IMR-90 (cell line): Measurements from ENCODE around the gene ULK2. TPM values are rescaled to one million over a fixed set of nuclear protein-coding genes. Genes with fewer than 3 reads are reported as not detected.

Source experiments
- ATAC-seq: fragments of 200-7000 bp; cut with Tn5 transposase; 2 replicates; pipeline ENCODE4 v1.9.1; 2020; ENCODE audit warnings: low read depth, mild to moderate bottlenecking, moderate library complexity
- BruUV-seq: library from RNA; stranded (reverse); fragments of 400-500 nt; replicated peaks from 2 replicates; lab custom pipeline; 2021; lab: Mats Ljungman, UMichigan
- CTCF ChIA-PET: fragments of 300-600 bp; formaldehyde crosslinking; extraction: SDS; loops from one replicate; lab custom pipeline; 2021; ENCODE audit warnings: antibody characterized with exemption; lab: Yijun Ruan, JAX
- POLR2A ChIA-PET: fragments of 300-600 bp; sonication (Branson Sonifier 250); formaldehyde crosslinking; loops from one replicate; lab custom pipeline; 2022; ENCODE audit warnings: antibody characterized with exemption; ENCODE audit not compliant: unreplicated experiment; lab: Charles Lee
- DNase-seq: peaks from one replicate; pipeline ENCODE4 v3.0.0; 2013
- H2AFZ ChIP-seq: replicated peaks from 2 replicates; pipeline ENCODE3; 2013; ENCODE audit warnings: low read length, mild to moderate bottlenecking; ENCODE audit not compliant: poor library complexity
- H2AK5ac ChIP-seq: 2 replicates; pipeline ENCODE4 v1.6.1; 2013; ENCODE audit warnings: low read depth, low read length, inconsistent platforms
- H2AK9ac ChIP-seq: replicated peaks from 2 replicates; pipeline ENCODE3; 2013; ENCODE audit warnings: mild to moderate bottlenecking, low read depth, low read length, moderate library complexity; ENCODE audit not compliant: poor library complexity
- H2BK120ac ChIP-seq: 2 replicates; pipeline ENCODE4 v1.6.1; 2013; ENCODE audit warnings: low read depth, low read length, inconsistent platforms
- H2BK15ac ChIP-seq: 3 replicates; pipeline ENCODE4 v1.6.1; 2013; ENCODE audit warnings: low read depth, low read length, inconsistent platforms
- H2BK20ac ChIP-seq: 2 replicates; pipeline ENCODE4 v1.6.1; 2013; ENCODE audit warnings: low read depth, mild to moderate bottlenecking, inconsistent platforms, low read length, moderate library complexity
- H2BK5ac ChIP-seq: 2 replicates; pipeline ENCODE4 v1.6.1; 2013; ENCODE audit warnings: mild to moderate bottlenecking, low read depth, low read length, inconsistent platforms; ENCODE audit not compliant: poor library complexity, severe bottlenecking
- H3K14ac ChIP-seq: replicated peaks from 2 replicates; pipeline ENCODE4 v1.6.1; 2013; ENCODE audit warnings: low read depth, low read length, inconsistent platforms
- H3K18ac ChIP-seq: 2 replicates; pipeline ENCODE4 v1.6.1; 2013; ENCODE audit warnings: low read depth, low read length, control low read depth
- H3K23ac ChIP-seq: 2 replicates; pipeline ENCODE4 v1.6.1; 2013; ENCODE audit warnings: low read depth, low read length, inconsistent platforms
- H3K27ac ChIP-seq: 2 replicates; pipeline ENCODE4 v1.5.1; 2013; ENCODE audit warnings: mild to moderate bottlenecking, control low read depth, low read length; ENCODE audit not compliant: insufficient read depth
- H3K27me3 ChIP-seq: 2 replicates; pipeline ENCODE4 v1.6.1; 2013; ENCODE audit warnings: low read length; ENCODE audit not compliant: control insufficient read depth, insufficient read depth
- H3K36me3 ChIP-seq: 2 replicates; pipeline ENCODE4 v1.6.1; 2013; ENCODE audit warnings: low read length, mixed read lengths; ENCODE audit not compliant: control insufficient read depth, insufficient read depth
- H3K4ac ChIP-seq: 2 replicates; pipeline ENCODE4 v1.6.1; 2013; ENCODE audit warnings: low read depth, low read length, inconsistent platforms
- H3K4me1 ChIP-seq: 2 replicates; pipeline ENCODE4 v1.6.1; 2013; ENCODE audit warnings: low read length, mixed read lengths; ENCODE audit not compliant: control insufficient read depth, insufficient read depth
- H3K4me2 ChIP-seq: 2 replicates; pipeline ENCODE4 v1.6.1; 2013; ENCODE audit warnings: low read depth, mild to moderate bottlenecking, control low read depth, low read length, moderate library complexity
- H3K4me3 ChIP-seq: 2 replicates; pipeline ENCODE4 v1.5.1; 2013; ENCODE audit warnings: low read depth, mild to moderate bottlenecking, control low read depth, low read length, moderate library complexity; ENCODE audit not compliant: insufficient read depth
- H3K56ac ChIP-seq: 2 replicates; pipeline ENCODE4 v1.6.1; 2013; ENCODE audit warnings: low read length, inconsistent platforms; ENCODE audit not compliant: insufficient read depth; ENCODE audit errors: extremely low read depth
- H3K79me1 ChIP-seq, 2 experiments: 2 replicates each; pipeline ENCODE4 v1.6.1; 2013; ENCODE audit warnings: low read length in 2 of 2, inconsistent platforms in 1 of 2, low read depth in 1 of 2
- H3K9ac ChIP-seq: 2 replicates; pipeline ENCODE4 v1.6.1; 2013; ENCODE audit warnings: low read depth, low read length, control low read depth
- H3K9me1 ChIP-seq: 2 replicates; pipeline ENCODE4 v1.6.1; 2013; ENCODE audit warnings: low read length, inconsistent platforms; ENCODE audit not compliant: insufficient read depth
- H3K9me3 ChIP-seq: 2 replicates; pipeline ENCODE4 v1.6.1; 2013; ENCODE audit warnings: low read length; ENCODE audit not compliant: control insufficient read depth, insufficient read depth
- H4K20me1 ChIP-seq: 2 replicates; pipeline ENCODE4 v1.6.1; 2013; ENCODE audit warnings: low read length, inconsistent platforms; ENCODE audit not compliant: insufficient read depth
- H4K5ac ChIP-seq: 2 replicates; pipeline ENCODE4 v1.6.1; 2013; ENCODE audit warnings: mild to moderate bottlenecking, low read depth, low read length, control low read depth
- H4K8ac ChIP-seq, 2 experiments: 2 replicates each; pipeline ENCODE4 v1.6.1; 2013; ENCODE audit warnings: low read depth in 2 of 2, low read length in 2 of 2, control low read depth in 1 of 2, inconsistent platforms in 1 of 2
- H4K91ac ChIP-seq: 2 replicates; pipeline ENCODE4 v1.6.1; 2013; ENCODE audit warnings: low read depth, low read length, inconsistent platforms; ENCODE audit not compliant: insufficient read depth
- BHLHE40 ChIP-seq: fragments of 150-350 bp; IDR thresholded peaks from 2 replicates; pipeline ENCODE4 v1.6.1; 2016; ENCODE audit warnings: mild to moderate bottlenecking, low read depth, low read length
- CEBPB ChIP-seq: IDR thresholded peaks from 2 replicates; pipeline ENCODE4 v1.6.1; 2012; ENCODE audit warnings: low read depth, low read length, improper control_type of control experiment
- CHD1 ChIP-seq: IDR thresholded peaks from 2 replicates; pipeline ENCODE4 v1.6.1; 2012; ENCODE audit warnings: low read depth, low read length, improper control_type of control experiment
- CTCF ChIP-seq: conservative IDR thresholded peaks from 2 replicates; pipeline ENCODE4 v1.5.1; 2012; ENCODE audit warnings: mild to moderate bottlenecking, low read depth, low read length, improper control_type of control experiment
- FOS ChIP-seq: fragments of 150-350 bp; IDR thresholded peaks from 2 replicates; pipeline ENCODE4 v1.6.1; 2016; ENCODE audit warnings: low read depth, low read length
- MXI1 ChIP-seq: IDR thresholded peaks from 2 replicates; pipeline ENCODE4 v1.6.1; 2012; ENCODE audit warnings: low read depth, mild to moderate bottlenecking, low read length, moderate library complexity, borderline replicate concordance
- POLR2A ChIP-seq: IDR thresholded peaks from 2 replicates; pipeline ENCODE4 v1.6.1; 2012; ENCODE audit warnings: mild to moderate bottlenecking, low read depth, low read length
- RAD21 ChIP-seq: IDR thresholded peaks from 2 replicates; pipeline ENCODE4 v1.6.1; 2012; ENCODE audit warnings: low read length, improper control_type of control experiment
- RCOR1 ChIP-seq: IDR thresholded peaks from 2 replicates; pipeline ENCODE4 v1.6.1; 2012; ENCODE audit warnings: mild to moderate bottlenecking, low read length, improper control_type of control experiment; ENCODE audit not compliant: insufficient replicate concordance
- RFX5 ChIP-seq: IDR thresholded peaks from 2 replicates; pipeline ENCODE4 v1.8.0; 2012; ENCODE audit warnings: low read depth, mild to moderate bottlenecking, low read length, moderate library complexity
- SMC3 ChIP-seq: fragments of 150-350 bp; IDR thresholded peaks from 2 replicates; pipeline ENCODE4 v1.6.1; 2016; ENCODE audit warnings: low read depth, mild to moderate bottlenecking, antibody characterized with exemption, low read length, moderate library complexity
- USF2 ChIP-seq: fragments of 150-350 bp; IDR thresholded peaks from 2 replicates; pipeline ENCODE4 v1.6.1; 2017; ENCODE audit warnings: mild to moderate bottlenecking, antibody characterized with exemption, low read length, low read depth
- WGBS, 2 experiments: methylation state at CpG; one replicate each; pipeline versions ENCODE4 v1.1.5 to v1.1.7; 2013; ENCODE audit warnings: missing lambda C conversion rate in 2 of 2; ENCODE audit not compliant: insufficient read length in 1 of 2; ENCODE audit errors: extremely low coverage in 2 of 2; 5-methylcytosine and 5-hydroxymethylcytosine counted together
- dilution Hi-C: fragments of 300-500 bp; cut with HindIII; formaldehyde crosslinking; loops from one replicate; pipeline ENCODE4 v1.14.3; 2018; ENCODE audit warnings: low sequenced_read_pairs; ENCODE audit not compliant: unreplicated experiment
- in situ Hi-C: fragments of 300-500 bp; cut with MboI; formaldehyde crosslinking; loops from 3 replicates; pipeline ENCODE4 v1.14.3; 2019; ENCODE audit warnings: low sequenced_read_pairs, inconsistent platforms, mixed read lengths
- intact Hi-C: fragments of 100-400 bp; cut with micrococcal nuclease; formaldehyde crosslinking; loops from 2 replicates; pipeline ENCODE4 v1.10.0; 2022
- polyA plus RNA-seq, 3 experiments: library from polyadenylated mRNA; depleted of rRNA; stranded (reverse); fragments of >200 nt; gene quantifications; 2 replicates each; pipeline ENCODE4 v1.2.3, GENCODE V29; 2012; ENCODE audit warnings: low replicate concordance in 1 of 3
- total RNA-seq: library from RNA; depleted of rRNA; stranded (reverse); fragments of >200 nt; gene quantifications from 2 replicates; pipeline ENCODE4 v1.2.3, GENCODE V29; 2012

The ULK2 gene
- total and polyA plus RNA-seq, 2 of the 4 experiments (the other 2 are of a cell fraction) = 8.9 to 10.8 TPM

DNA sequence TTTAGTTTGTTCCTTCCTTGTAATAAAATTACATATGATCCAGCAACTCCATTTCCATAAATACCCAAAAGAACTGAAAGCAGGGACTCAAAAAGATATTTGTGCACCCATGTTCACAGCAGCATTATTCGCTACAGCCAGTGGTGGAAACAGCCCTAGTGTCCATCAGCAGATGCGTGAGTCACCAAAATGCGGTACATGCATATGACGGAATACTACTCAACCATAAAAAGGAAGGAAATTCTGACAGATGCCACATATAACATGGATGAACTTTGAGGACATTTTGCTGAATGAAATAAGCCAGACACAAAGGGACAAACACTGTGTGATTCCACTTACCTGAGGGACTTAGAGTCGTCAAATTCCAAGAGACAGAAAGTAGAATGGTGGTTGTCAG is 142.2 kb downstream of the ULK2 start:
- H3K4me3 ChIP-seq = no peak overlapping the region

More for the DNA sequence above, 142.2 kb downstream of the ULK2 start:
- DNase-seq = no peak
- peaks cover 11% of the 10 kb centered on the region; the same call in 1 of the 2 replicates for H3K4me1 ChIP-seq
- BruUV-seq = no TSS peak
- ATAC-seq = no peak
- no peak overlapping the region for H4K5ac ChIP-seq
- H2AK5ac ChIP-seq = no peak overlapping the region
- H3K4ac ChIP-seq = no peak overlapping the region
- no peak overlapping the region for H2BK5ac ChIP-seq
- no peak overlapping the region for H3K23ac ChIP-seq
- ChIA-PET POLR2A (no interaction called here), CTCF (interaction anchor here (0.7 kb wide), 1 partner anchor 21 kb away, joined by 5 read pairs; no protein-coding TSS in a partner anchor)
- no peak overlapping the region for H2AFZ ChIP-seq
- H3K14ac ChIP-seq = no peak overlapping the region
- no peak overlapping the region for H3K4me2 ChIP-seq
- no peak overlapping the region for H3K27ac ChIP-seq
- H4K8ac ChIP-seq = no peak overlapping the region
- H3K79me1 ChIP-seq = no peaks in the 10 kb centered on the region
- no peak overlapping the region for H3K56ac ChIP-seq
- TF ChIP-seq FOS (no peak), BHLHE40 (no peak), MXI1 (no peak), SMC3 (no peak), POLR2A (no peak), RFX5 (no peak), RCOR1 (no peak), CEBPB (no peak), CTCF (no peak), CHD1 (no peak), RAD21 (no peak), USF2 (no peak)
- no peak overlapping the region for H2BK15ac ChIP-seq
- H2BK120ac ChIP-seq = no peak overlapping the region
- 0 out of 2 replicates have a peak, but pooled peaks cover 4% of the 10 kb centered on the region for H3K9me1 ChIP-seq
- H3K27me3 ChIP-seq = peaks cover 15% of the 10 kb centered on the region; the same call in 1 of the 2 replicates
- no peak overlapping the region for H3K18ac ChIP-seq
- no peak overlapping the region for H2BK20ac ChIP-seq
- no peak overlapping the region for H2AK9ac ChIP-seq
- dilution Hi-C loops = no loop called here
- peaks cover 2% of the 10 kb centered on the region; the same call in 1 of the 2 replicates for H3K9me3 ChIP-seq
- WGBS, 2 experiments = 100% methylated on average over 2 of the region's 5 CpGs; no CpG with 5 or more reads in 1 of the 2 experiments
- H3K9ac ChIP-seq = no peak overlapping the region
- in situ Hi-C loops = no loop called here
- no peak overlapping the region for H4K91ac ChIP-seq
- no peaks in the 10 kb centered on the region for H3K36me3 ChIP-seq
- intact Hi-C loops = no loop called here
- H4K20me1 ChIP-seq = no peaks in the 10 kb centered on the region
